H1 (cell line): ENCODE results near the gene MTCH1. TPM values are rescaled to one million over a fixed set of nuclear protein-coding genes. Genes with fewer than 3 reads are reported as not detected.

Experiments
- CTCF ChIA-PET: fragments of 300-600 bp; sonication (Branson Sonifier 250); formaldehyde crosslinking; loops from one replicate; lab custom pipeline; 2021; ENCODE audit not compliant: partially characterized antibody; lab: Charles Lee
- POLR2A ChIA-PET: fragments of 300-600 bp; sonication (Branson Sonifier 250); formaldehyde crosslinking; loops from one replicate; lab custom pipeline; 2021; ENCODE audit warnings: inconsistent platforms; ENCODE audit not compliant: partially characterized antibody; lab: Charles Lee
- DNase-seq, 2 experiments: peaks; one replicate each; pipeline versions ENCODE4 v3.0.0 to v3.0.0-alpha.2; 2010 to 2022; ENCODE audit warnings: low spot score in 2 of 2, low read depth in 1 of 2, mixed read lengths in 1 of 2
- FAIRE-seq: peaks from 2 replicates; lab custom pipeline; 2011; peaks lifted over from hg19 to GRCh38; lab: Jason Lieb, UNC
- H2AFZ ChIP-seq: 2 replicates; pipeline ENCODE4 v1.8.1; 2012; ENCODE audit warnings: low read length, inconsistent platforms
- H2AK5ac ChIP-seq: 2 replicates; pipeline ENCODE4 v1.6.1; 2013; ENCODE audit warnings: low read depth, low read length
- H2BK120ac ChIP-seq: replicated peaks from 2 replicates; pipeline ENCODE3; 2013; ENCODE audit warnings: low read depth, low read length, inconsistent platforms
- H2BK12ac ChIP-seq: 2 replicates; pipeline ENCODE4 v1.6.1; 2013; ENCODE audit warnings: low read depth, low read length
- H2BK15ac ChIP-seq: 2 replicates; pipeline ENCODE4 v1.6.1; 2013; ENCODE audit warnings: low read length
- H2BK20ac ChIP-seq: 2 replicates; pipeline ENCODE4 v1.6.1; 2013; ENCODE audit warnings: low read length
- H2BK5ac ChIP-seq: 2 replicates; pipeline ENCODE4 v1.6.1; 2013; ENCODE audit warnings: low read depth, low read length
- H3K14ac ChIP-seq: 2 replicates; pipeline ENCODE4 v1.6.1; 2013; ENCODE audit warnings: inconsistent platforms; ENCODE audit not compliant: insufficient read length
- H3K18ac ChIP-seq: 2 replicates; pipeline ENCODE4 v1.6.1; 2013; ENCODE audit warnings: low read length; ENCODE audit errors: extremely low read depth
- H3K23ac ChIP-seq: 2 replicates; pipeline ENCODE4 v1.6.1; 2013; ENCODE audit warnings: inconsistent platforms; ENCODE audit not compliant: insufficient read length
- H3K23me2 ChIP-seq: 2 replicates; pipeline ENCODE4 v1.6.1; 2013; ENCODE audit warnings: low read depth, low read length
- H3K27ac ChIP-seq: 2 replicates; pipeline ENCODE4 v1.6.1; 2011; ENCODE audit warnings: low read depth, low read length, inconsistent platforms
- H3K27me3 ChIP-seq, 4 experiments: replicated peaks in 1 of 4; 1 replicate in 1 of 4; 2 replicates in 3 of 4; pipeline versions ENCODE4 v1.6.1 to v1.8.1; 2011 to 2013; ENCODE audit warnings: low read length in 3 of 4, mild to moderate bottlenecking in 3 of 4, inconsistent platforms in 2 of 4, mixed read lengths in 2 of 4, moderate library complexity in 1 of 4; ENCODE audit not compliant: control insufficient read depth in 3 of 4, insufficient read depth in 3 of 4; ENCODE audit errors: extremely low read depth in 1 of 4
- H3K36me3 ChIP-seq, 4 experiments: 2 replicates each; pipeline versions ENCODE4 v1.6.1 to v1.8.1; 2011 to 2013; ENCODE audit warnings: mild to moderate bottlenecking in 4 of 4, low read length in 3 of 4, moderate library complexity in 2 of 4, control low read depth in 1 of 4, inconsistent platforms in 1 of 4; ENCODE audit not compliant: insufficient read depth in 4 of 4, control insufficient read depth in 2 of 4
- H3K4ac ChIP-seq: replicated peaks from 2 replicates; pipeline ENCODE3; 2013; ENCODE audit warnings: low read length, low read depth, mixed read lengths, inconsistent platforms; ENCODE audit not compliant: insufficient read length
- H3K4me1 ChIP-seq, 4 experiments: replicated peaks in 1 of 4; 1 replicate in 1 of 4; 2 replicates in 3 of 4; pipeline versions ENCODE4 v1.6.1 to v1.8.1; 2011 to 2013; ENCODE audit warnings: low read length in 3 of 4, inconsistent platforms in 2 of 4, mixed read lengths in 1 of 4; ENCODE audit not compliant: insufficient read depth in 4 of 4, control insufficient read depth in 3 of 4
- H3K4me2 ChIP-seq, 2 experiments: 2 replicates each; pipeline versions ENCODE4 v1.6.1 to v1.8.1; 2011 to 2013; ENCODE audit warnings: low read depth in 2 of 2, low read length in 2 of 2, control low read depth in 1 of 2, inconsistent platforms in 1 of 2, mild to moderate bottlenecking in 1 of 2; ENCODE audit not compliant: insufficient read depth in 1 of 2
- H3K4me3 ChIP-seq, 4 experiments: fragments of 200-600, 300-600 bp in 1 of 4; sonication (generic), shearing (Covaris generic), sonication (Bioruptor Twin) in 1 of 4; 2 replicates each; pipeline versions ENCODE4 v1.5.1 to v1.8.1; 2011 to 2016; ENCODE audit warnings: low read length in 4 of 4, low read depth in 3 of 4, control low read depth in 2 of 4, inconsistent platforms in 2 of 4, mild to moderate bottlenecking in 2 of 4, mixed read lengths in 1 of 4, moderate library complexity in 1 of 4; ENCODE audit not compliant: insufficient read depth in 2 of 4; ENCODE audit errors: extremely low read depth in 1 of 4
- H3K56ac ChIP-seq: replicated peaks from 2 replicates; pipeline ENCODE3; 2013; ENCODE audit warnings: low read depth, mild to moderate bottlenecking, mixed read lengths, low read length, inconsistent platforms; ENCODE audit not compliant: insufficient read length
- H3K79me1 ChIP-seq: 2 replicates; pipeline ENCODE4 v1.6.1; 2013; ENCODE audit warnings: low read depth, low read length, control low read depth
- H3K79me2 ChIP-seq, 2 experiments: 2 replicates each; pipeline versions ENCODE4 v1.6.1 to v1.8.1; 2012 to 2013; ENCODE audit warnings: low read length in 2 of 2, mild to moderate bottlenecking in 2 of 2, inconsistent platforms in 1 of 2; ENCODE audit not compliant: insufficient read depth in 2 of 2, control insufficient read depth in 1 of 2
- H3K9ac ChIP-seq, 4 experiments: replicated peaks in 1 of 4; 1 replicate in 1 of 4; 2 replicates in 3 of 4; pipeline versions ENCODE4 v1.6.1 to v1.8.1; 2011 to 2013; ENCODE audit warnings: low read depth in 3 of 4, low read length in 3 of 4, control low read depth in 2 of 4, mild to moderate bottlenecking in 2 of 4, moderate library complexity in 2 of 4, inconsistent platforms in 1 of 4; ENCODE audit errors: extremely low read depth in 1 of 4
- H3K9me3 ChIP-seq, 2 experiments: 2 replicates each; pipeline versions ENCODE4 v1.6.1 to v1.8.1; 2012 to 2013; ENCODE audit warnings: mild to moderate bottlenecking in 2 of 2, moderate library complexity in 2 of 2, control low read depth in 1 of 2, inconsistent platforms in 1 of 2, low read depth in 1 of 2, low read length in 1 of 2, mixed read lengths in 1 of 2; ENCODE audit not compliant: insufficient read depth in 2 of 2
- H4K20me1 ChIP-seq, 2 experiments: replicated peaks in 1 of 2; 2 replicates each; pipeline versions ENCODE3 to v1.8.1; 2011 to 2013; ENCODE audit warnings: inconsistent platforms in 2 of 2, low read length in 2 of 2, mild to moderate bottlenecking in 1 of 2; ENCODE audit not compliant: insufficient read depth in 2 of 2, control insufficient read depth in 1 of 2
- H4K5ac ChIP-seq: 2 replicates; pipeline ENCODE4 v1.6.1; 2013; ENCODE audit warnings: low read length, low read depth, mixed read lengths, inconsistent platforms; ENCODE audit not compliant: insufficient read length
- H4K8ac ChIP-seq: 2 replicates; pipeline ENCODE4 v1.8.0; 2013; ENCODE audit warnings: mild to moderate bottlenecking, moderate library complexity, low read length, inconsistent platforms; ENCODE audit not compliant: insufficient read depth; ENCODE audit errors: extremely low read depth
- H4K91ac ChIP-seq: replicated peaks from 2 replicates; pipeline ENCODE3; 2013; ENCODE audit warnings: low read length, mixed read lengths, inconsistent platforms; ENCODE audit not compliant: insufficient read length
- BACH1 ChIP-seq: IDR thresholded peaks from 2 replicates; pipeline ENCODE4 v1.6.1; 2012; ENCODE audit warnings: low read length, improper control_type of control experiment
- BCL11A ChIP-seq, 2 experiments: IDR thresholded peaks; one replicate each; pipeline ENCODE4 v1.6.1; 2011; ENCODE audit warnings: low read depth in 2 of 2, low read length in 2 of 2, mild to moderate bottlenecking in 2 of 2
- CBX8 ChIP-seq: fragments of 300-800, 300-1000 bp; sonication (generic); IDR thresholded peaks from 2 replicates; pipeline ENCODE4 v1.7.1; 2016; ENCODE audit warnings: low read depth, low read length, borderline replicate concordance
- CREB1 ChIP-seq: IDR thresholded peaks from 2 replicates; pipeline ENCODE4 v1.6.1; 2012; ENCODE audit warnings: inconsistent platforms
- GABPA ChIP-seq: IDR thresholded peaks from 2 replicates; pipeline ENCODE4 v1.6.1; 2011; ENCODE audit warnings: mild to moderate bottlenecking, low read length, moderate library complexity, borderline replicate concordance; ENCODE audit not compliant: insufficient read depth
- GTF2F1 ChIP-seq: IDR thresholded peaks from 2 replicates; pipeline ENCODE4 v1.6.1; 2012; ENCODE audit warnings: low read depth, low read length, improper control_type of control experiment, borderline replicate concordance
- HDAC6 ChIP-seq: IDR thresholded peaks from one replicate; pipeline ENCODE4 v1.7.1; 2012; ENCODE audit warnings: low read depth, mild to moderate bottlenecking, inconsistent platforms, low read length, moderate library complexity
- JUND ChIP-seq: IDR thresholded peaks from 2 replicates; pipeline ENCODE4 v1.6.1; 2011; ENCODE audit warnings: mild to moderate bottlenecking, improper control_type of control experiment, low read length
- MAFK ChIP-seq: IDR thresholded peaks from 2 replicates; pipeline ENCODE4 v1.6.1; 2012; ENCODE audit warnings: low read depth, mild to moderate bottlenecking, improper control_type of control experiment, low read length
- POLR2A ChIP-seq, 2 experiments: IDR thresholded peaks; 1 replicate in 1 of 2; 2 replicates in 1 of 2; pipeline ENCODE4 v1.6.1; 2011; ENCODE audit warnings: low read depth in 2 of 2, low read length in 2 of 2, mild to moderate bottlenecking in 2 of 2; ENCODE audit errors: control extremely low read depth in 1 of 2
- RAD21 ChIP-seq, 2 experiments: IDR thresholded peaks in 1 of 2; conservative IDR thresholded peaks in 1 of 2; 2 replicates each; pipeline ENCODE4 v1.6.1; 2011; ENCODE audit warnings: low read depth in 2 of 2, low read length in 2 of 2, improper control_type of control experiment in 1 of 2, inconsistent platforms in 1 of 2, mild to moderate bottlenecking in 1 of 2, moderate library complexity in 1 of 2
- SAP30 ChIP-seq: fragments of 300-600 bp; sonication (generic); IDR thresholded peaks from 2 replicates; pipeline ENCODE4 v1.7.1; 2012; ENCODE audit warnings: low read length, moderate library complexity, mild to moderate bottlenecking, inconsistent platforms; ENCODE audit not compliant: insufficient read depth, insufficient replicate concordance
- SIN3A ChIP-seq, 2 experiments: IDR thresholded peaks in 1 of 2; conservative IDR thresholded peaks in 1 of 2; 2 replicates each; pipeline ENCODE4 v1.6.1; 2011 to 2012; ENCODE audit warnings: low read length in 2 of 2, improper control_type of control experiment in 1 of 2, low read depth in 1 of 2, mild to moderate bottlenecking in 1 of 2
- SP4 ChIP-seq: IDR thresholded peaks from 2 replicates; pipeline ENCODE4 v1.6.1; 2012; ENCODE audit warnings: low read length, inconsistent platforms
- WGBS, 2 experiments: shearing (Covaris generic) in 1 of 2; methylation state at CpG; one replicate each; pipeline versions ENCODE4 v1.1.6 to v1.1.7; 2013 to 2015; ENCODE audit warnings: low lambda C conversion rate in 2 of 2, mixed read lengths in 2 of 2, inconsistent platforms in 1 of 2, low coverage in 1 of 2, missing lambda C conversion rate in 1 of 2; ENCODE audit not compliant: insufficient replicate concordance in 2 of 2, insufficient coverage in 1 of 2, insufficient read length in 1 of 2; ENCODE audit errors: extremely low coverage in 1 of 2, missing lambda C conversion rate in 1 of 2; 5-methylcytosine and 5-hydroxymethylcytosine counted together
- polyA plus RNA-seq, 7 experiments: library from polyadenylated mRNA; depleted of rRNA in 3 of 7; stranded (reverse) in 5 of 7; unstranded in 2 of 7; fragments of >200 nt in 5 of 7; fragments of 200-250 nt in 2 of 7; gene quantifications; 1 replicate in 5 of 7; 2 replicates in 1 of 7; 4 replicates in 1 of 7; pipeline versions ENCODE4 v1.2.1 to v1.2.3, GENCODE V29; 2011 to 2013; ENCODE audit warnings: missing spikeins in 2 of 7, mixed read lengths in 2 of 7
- total RNA-seq: library from RNA; stranded (reverse); fragmentation: NEBNext Ultra II Directional; extraction: Animal tissue kit (Norgen Biotek cat#: 25700); gene quantifications from 2 replicates; pipeline ENCODE4 v1.2.1, GENCODE V29; 2021

Gene MTCH1
- total and polyA plus RNA-seq, 2 of the 8 experiments (the other 6 are each of a cell fraction or from before 2014, with no cell fraction given) = 169 to 214 TPM

DNA sequence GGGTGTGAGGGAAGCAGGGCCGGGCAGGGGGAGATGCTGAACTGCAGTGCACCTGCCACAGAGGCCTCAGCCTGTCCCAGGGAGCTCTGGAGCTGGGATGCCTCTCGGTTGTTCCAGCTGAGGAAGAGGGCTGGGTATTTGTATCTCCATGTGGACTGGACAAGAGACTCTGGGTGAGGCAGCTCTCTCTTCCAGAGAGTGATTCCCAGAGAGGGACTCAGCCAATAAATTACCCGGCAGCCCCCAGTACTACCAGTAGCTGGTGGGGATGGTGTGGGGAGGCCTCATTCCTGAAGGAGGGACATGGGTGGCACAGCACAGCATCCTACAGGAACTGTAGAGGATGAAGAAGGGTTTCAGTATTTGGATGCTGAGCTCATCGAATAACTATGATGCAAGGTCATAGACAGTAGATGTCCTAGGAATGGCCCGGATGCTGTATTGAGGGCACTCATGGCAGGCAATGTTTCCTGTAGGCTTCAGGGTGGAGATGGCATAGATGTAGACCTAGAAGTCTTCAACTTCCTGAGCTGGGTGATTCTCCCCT, 20.9 kb upstream of the MTCH1 start:
- H3K4me3 ChIP-seq = no peak overlapping the region
- no peak overlapping the region for H3K9ac ChIP-seq
- H2BK120ac ChIP-seq = no peak overlapping the region
- no peaks in the 10 kb centered on the region for H3K36me3 ChIP-seq
- DNase-seq = no peak
- H3K4me2 ChIP-seq = no peak overlapping the region
- no peak overlapping the region for H3K23ac ChIP-seq
- no peak overlapping the region for H3K4ac ChIP-seq
- no peak overlapping the region for H3K18ac ChIP-seq
- no peak overlapping the region for H4K91ac ChIP-seq
- no peaks in the 10 kb centered on the region for H3K4me1 ChIP-seq
- ChIA-PET CTCF (interaction anchor here (0.7 to 6.5 kb wide), 16 partner anchors 11 to 248 kb away, joined by 3 to 74 read pairs (median 4); no protein-coding TSS in a partner anchor), POLR2A (interaction anchor here (2.2 to 2.5 kb wide), 2 partner anchors 11 to 21 kb away, joined by 6 to 9 read pairs; partner anchors contain the start of gene MTCH1)
- no peak for FAIRE-seq
- no peak overlapping the region for H2BK20ac ChIP-seq
- H4K5ac ChIP-seq = no peak overlapping the region
- H3K14ac ChIP-seq = no peak overlapping the region
- no peaks in the 10 kb centered on the region for H3K9me3 ChIP-seq
- H2AK5ac ChIP-seq = no peak overlapping the region
- no peak overlapping the region for H2BK12ac ChIP-seq
- no peak overlapping the region for H3K27ac ChIP-seq
- no peaks in the 10 kb centered on the region for H3K27me3 ChIP-seq
- H3K23me2 ChIP-seq = no peaks in the 10 kb centered on the region
- H3K56ac ChIP-seq = no peak overlapping the region
- no peaks in the 10 kb centered on the region for H4K20me1 ChIP-seq
- no peak overlapping the region for H2BK15ac ChIP-seq
- H2AFZ ChIP-seq = no peak overlapping the region
- no peak overlapping the region for H2BK5ac ChIP-seq
- no peaks in the 10 kb centered on the region for H3K79me2 ChIP-seq
- H3K79me1 ChIP-seq = no peaks in the 10 kb centered on the region
- no peak overlapping the region for H4K8ac ChIP-seq
- WGBS, 2 experiments = 83% methylated on average over 5 of the region's 5 CpGs; no CpG with 5 or more reads in 1 of the 2 experiments
- no peak for TF ChIP-seq SAP30
- TF ChIP-seq CBX8 = no peak
- no peak for TF ChIP-seq JUND
- no peak for TF ChIP-seq MAFK
- no peak for TF ChIP-seq GTF2F1
- TF ChIP-seq BACH1 = no peak
- no peak for TF ChIP-seq POLR2A (IDR thresholded peaks at IDR 0.05; ENCODE audit: control extremely low read depth in 1 of 2, low read depth in 2 of 2, low read length in 2 of 2)
- TF ChIP-seq SIN3A (conservative IDR thresholded peaks at IDR 0.05 in 1 of 2, IDR thresholded peaks at IDR 0.05 in 1 of 2; ENCODE audit: low read depth in 1 of 2, low read length in 2 of 2) = no peak
- no peak for TF ChIP-seq CREB1
- no peak for TF ChIP-seq GABPA
- TF ChIP-seq BCL11A (IDR thresholded peaks at IDR 0.05; ENCODE audit: low read depth in 2 of 2, low read length in 2 of 2) = no peak
- TF ChIP-seq RAD21 (IDR thresholded peaks at IDR 0.05 in 1 of 2, conservative IDR thresholded peaks at IDR 0.05 in 1 of 2; ENCODE audit: low read depth in 2 of 2, low read length in 2 of 2) = no peak
- no peak for TF ChIP-seq HDAC6
- no peak for TF ChIP-seq SP4
